Measurements from ENCODE around the gene INPPL1.

DNA sequence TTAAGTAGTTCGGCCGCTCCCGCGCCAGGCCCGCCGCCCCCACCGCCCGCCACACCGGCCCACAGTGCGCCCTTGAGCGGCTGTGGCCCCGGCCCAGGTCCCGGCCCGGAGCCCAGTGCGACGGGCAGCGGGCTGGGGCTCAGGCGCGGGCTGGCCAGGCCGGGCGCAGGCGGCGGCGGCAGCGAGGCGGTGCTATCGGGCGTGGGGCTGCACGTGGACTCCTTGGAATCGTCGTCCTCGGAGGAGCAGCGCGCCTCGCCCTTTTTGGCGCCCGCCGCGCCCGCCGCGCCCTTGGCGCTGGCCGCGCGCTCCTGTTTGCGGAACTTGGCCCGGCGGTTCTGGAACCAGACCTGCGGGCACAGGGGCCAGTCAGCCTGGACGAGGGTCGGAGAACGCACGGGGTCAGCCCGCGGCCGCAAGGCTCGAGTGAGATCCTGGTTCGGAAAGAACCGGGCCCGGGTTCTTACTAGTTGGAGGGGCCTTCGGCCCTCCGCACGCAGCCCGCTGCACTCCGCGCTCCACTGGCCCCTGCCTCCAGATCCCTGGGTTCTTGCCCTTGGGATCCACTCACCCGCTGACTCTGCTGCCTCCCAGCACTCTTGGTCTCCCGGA lies 15.4 kb downstream of the INPPL1 start:
- TF ChIP-seq, protein P1, sequence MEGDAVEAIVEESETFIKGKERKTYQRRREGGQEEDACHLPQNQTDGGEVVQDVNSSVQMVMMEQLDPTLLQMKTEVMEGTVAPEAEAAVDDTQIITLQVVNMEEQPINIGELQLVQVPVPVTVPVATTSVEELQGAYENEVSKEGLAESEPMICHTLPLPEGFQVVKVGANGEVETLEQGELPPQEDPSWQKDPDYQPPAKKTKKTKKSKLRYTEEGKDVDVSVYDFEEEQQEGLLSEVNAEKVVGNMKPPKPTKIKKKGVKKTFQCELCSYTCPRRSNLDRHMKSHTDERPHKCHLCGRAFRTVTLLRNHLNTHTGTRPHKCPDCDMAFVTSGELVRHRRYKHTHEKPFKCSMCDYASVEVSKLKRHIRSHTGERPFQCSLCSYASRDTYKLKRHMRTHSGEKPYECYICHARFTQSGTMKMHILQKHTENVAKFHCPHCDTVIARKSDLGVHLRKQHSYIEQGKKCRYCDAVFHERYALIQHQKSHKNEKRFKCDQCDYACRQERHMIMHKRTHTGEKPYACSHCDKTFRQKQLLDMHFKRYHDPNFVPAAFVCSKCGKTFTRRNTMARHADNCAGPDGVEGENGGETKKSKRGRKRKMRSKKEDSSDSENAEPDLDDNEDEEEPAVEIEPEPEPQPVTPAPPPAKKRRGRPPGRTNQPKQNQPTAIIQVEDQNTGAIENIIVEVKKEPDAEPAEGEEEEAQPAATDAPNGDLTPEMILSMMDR (IDR thresholded peaks at IDR 0.05; ENCODE audit: low read depth, low read length), result no peak
- TF ChIP-seq EZH2phosphoT487 (IDR thresholded peaks at IDR 0.05; ENCODE audit: low read depth), result no peak
